ENCODE data around the gene TTC34. TPM values are rescaled to one million over a fixed set of nuclear protein-coding genes. Genes with fewer than 3 reads are reported as not detected.

TTC34 gene
- total RNA-seq, 2 experiments from 2014 or later = 1.1 TPM

- no peak overlapping the region for H3K27ac Mint-ChIP-seq
- ATAC-seq = no peak
- H3K4me3 Mint-ChIP-seq = no peak overlapping the region
- H3K9me3 Mint-ChIP-seq (ENCODE audit: low read depth) = no peaks in the 10 kb centered on the region
- H3K36me3 Mint-ChIP-seq = no peaks in the 10 kb centered on the region
- H3K4me1 Mint-ChIP-seq = no peaks in the 10 kb centered on the region
- DNase-seq = no peak
- CTCF ChIA-PET = no interaction called here
- H3K27me3 Mint-ChIP-seq = no peaks in the 10 kb centered on the region
Observed at GRCh38 chr1:2833454-2834145, 32.1 kb upstream of the TTC34 start.

DNA sequence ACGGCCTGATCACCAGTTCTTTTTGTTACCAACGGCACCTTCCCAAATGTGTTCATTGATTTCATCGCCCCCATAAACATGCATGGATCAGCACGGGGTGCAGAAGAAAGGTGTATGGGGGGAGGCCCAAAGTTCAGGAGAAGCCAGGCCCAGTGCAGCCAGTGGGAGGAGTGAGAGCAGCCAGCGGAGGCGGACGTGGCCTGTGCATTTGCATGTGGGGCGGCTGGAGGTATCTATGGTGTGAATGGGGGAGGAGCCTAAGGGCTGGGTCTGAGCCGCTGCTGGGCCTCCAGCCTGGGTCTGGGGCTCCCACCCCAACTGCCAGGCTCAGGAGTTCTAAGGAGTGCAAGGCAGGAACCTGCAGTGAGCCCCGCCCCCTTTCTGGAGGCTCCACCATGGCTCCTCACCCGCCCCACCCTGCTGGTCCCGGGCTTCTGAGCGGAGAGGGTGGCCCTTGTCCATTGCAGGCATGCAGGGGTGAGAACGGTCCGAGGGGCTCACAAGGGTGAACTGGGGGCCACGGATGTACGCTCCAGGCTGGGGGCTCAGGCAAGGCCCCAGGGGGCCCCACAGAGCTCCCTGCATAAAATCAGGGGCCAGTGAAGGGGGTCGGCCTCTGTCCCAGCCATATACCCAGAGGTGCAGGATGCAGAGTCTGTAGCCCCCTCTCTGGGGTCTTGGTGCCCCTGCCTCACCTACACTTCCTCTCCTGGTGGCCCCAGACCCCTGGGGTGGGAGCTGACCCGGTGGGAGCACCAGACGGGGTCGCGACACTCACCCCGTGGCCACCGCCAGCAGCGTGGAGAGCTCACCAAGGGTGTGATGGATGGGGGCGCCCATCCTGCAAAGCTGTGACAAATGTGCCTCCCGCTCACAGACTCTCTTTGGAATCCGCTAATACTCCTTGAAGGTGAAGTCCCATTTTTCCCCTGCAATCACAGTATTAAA is 31.3 kb upstream of the TTC34 start:
- CTCF ChIA-PET = no interaction called here
- no peaks in the 10 kb centered on the region for H3K27me3 Mint-ChIP-seq
- no peaks in the 10 kb centered on the region for H3K9me3 Mint-ChIP-seq (ENCODE audit: low read depth)
- H3K4me3 Mint-ChIP-seq = no peak overlapping the region
- H3K27ac Mint-ChIP-seq = no peak overlapping the region
- DNase-seq = no peak
- no peak for ATAC-seq
- no peaks in the 10 kb centered on the region for H3K36me3 Mint-ChIP-seq
- no peaks in the 10 kb centered on the region for H3K4me1 Mint-ChIP-seq

- ATAC-seq = no peak
- CTCF ChIA-PET = interaction anchor here (1.8 kb wide), 1 partner anchor 10 kb away, joined by 5 read pairs; no protein-coding TSS in a partner anchor
- Mint-ChIP-seq H3K4me3 (no peak overlapping the region), H3K9me3 (ENCODE audit: low read depth) (no peaks in the 10 kb centered on the region), H3K27me3 (no peaks in the 10 kb centered on the region), H3K4me1 (no peaks in the 10 kb centered on the region), H3K36me3 (no peaks in the 10 kb centered on the region), H3K27ac (no peak overlapping the region)
- DNase-seq = no peak
Observed at GRCh38 chr1:2831596-2832212, 30.2 kb upstream of the TTC34 start.

DNA sequence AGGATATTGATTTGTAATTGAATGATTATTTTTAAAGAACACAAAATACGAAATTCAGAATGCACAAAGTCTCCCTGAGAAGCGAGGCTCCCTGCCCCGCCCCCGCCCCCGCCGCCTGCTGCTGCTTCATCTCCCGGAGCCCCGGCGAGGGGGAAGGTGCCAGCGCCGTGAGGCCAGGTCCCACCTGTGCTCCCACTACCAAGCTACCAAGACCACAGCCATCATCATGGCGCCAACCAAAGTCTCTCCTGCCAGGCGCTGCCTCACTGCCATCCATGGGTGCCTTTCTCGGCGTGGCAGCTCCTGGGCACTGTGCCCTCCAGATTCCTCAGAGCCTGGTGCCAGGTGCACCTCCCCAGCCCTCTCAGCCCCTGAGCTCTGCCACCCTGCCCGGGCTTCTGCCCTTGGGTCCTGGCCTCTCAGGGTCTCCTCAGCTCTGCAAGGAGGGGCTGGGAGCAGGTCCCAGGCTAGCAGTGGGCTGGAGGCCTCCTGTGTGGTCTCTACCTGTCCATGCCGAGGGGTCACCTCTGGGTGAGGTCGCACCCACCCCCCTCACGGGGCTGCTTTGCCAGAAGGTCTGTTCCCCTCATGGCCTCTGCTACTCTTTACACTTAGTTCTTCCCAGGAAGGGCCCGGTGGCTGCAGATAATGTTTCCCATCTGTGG is 29.4 kb upstream of the TTC34 start:
- H3K27ac Mint-ChIP-seq = no peak overlapping the region
- DNase-seq = no peak
- no peaks in the 10 kb centered on the region for H3K27me3 Mint-ChIP-seq
- no peaks in the 10 kb centered on the region for H3K4me1 Mint-ChIP-seq
- no peaks in the 10 kb centered on the region for H3K9me3 Mint-ChIP-seq (ENCODE audit: low read depth)
- no peak overlapping the region for H3K4me3 Mint-ChIP-seq
- CTCF ChIA-PET = interaction anchor here (1.8 kb wide), 1 partner anchor 9 kb away, joined by 5 read pairs; no protein-coding TSS in a partner anchor
- ATAC-seq = no peak
- no peaks in the 10 kb centered on the region for H3K36me3 Mint-ChIP-seq

- no peak for DNase-seq
- ATAC-seq = no peak
- Mint-ChIP-seq H3K27ac (no peak overlapping the region), H3K9me3 (ENCODE audit: low read depth) (no peaks in the 10 kb centered on the region), H3K4me1 (no peaks in the 10 kb centered on the region), H3K27me3 (no peaks in the 10 kb centered on the region), H3K4me3 (no peak overlapping the region), H3K36me3 (no peaks in the 10 kb centered on the region)
- CTCF ChIA-PET = interaction anchor here (1.8 kb wide), 1 partner anchor 8 kb away, joined by 5 read pairs; no protein-coding TSS in a partner anchor
Observed at GRCh38 chr1:2829846-2830615, 28.5 kb upstream of the TTC34 start.

DNA sequence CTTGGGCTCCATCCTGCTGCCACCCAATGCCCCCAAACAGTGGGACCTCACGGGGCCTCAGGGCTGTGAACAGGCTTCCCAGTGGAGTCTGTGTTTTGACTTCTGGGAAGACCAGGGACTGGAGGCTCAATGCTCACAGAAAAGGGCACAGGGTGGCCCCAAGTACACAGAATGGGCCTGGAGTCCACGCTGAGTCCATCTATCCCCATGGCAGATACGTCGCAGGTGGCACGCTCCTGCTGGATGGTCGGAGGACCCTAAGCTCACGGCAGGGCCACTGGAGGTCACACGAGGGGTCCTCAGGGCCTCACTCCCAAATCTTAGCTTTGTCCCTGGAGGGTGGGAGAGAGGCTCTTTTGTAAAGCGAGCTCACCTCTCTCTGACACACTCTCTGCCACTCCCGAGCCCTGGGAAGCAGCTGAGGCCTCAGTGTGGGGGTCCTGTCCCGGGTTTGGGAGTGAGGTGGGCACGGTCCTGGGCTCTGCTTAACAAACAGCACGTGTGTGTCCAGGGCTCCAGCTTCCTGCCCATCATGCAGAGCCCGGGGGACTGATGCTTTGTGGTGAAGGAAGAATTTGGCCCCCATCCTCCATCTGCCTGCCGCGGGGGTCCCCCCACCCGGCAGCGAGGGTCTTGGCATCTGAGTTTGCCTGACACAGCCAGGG is 27.2 kb upstream of the TTC34 start:
- H3K27me3 Mint-ChIP-seq = no peaks in the 10 kb centered on the region
- CTCF ChIA-PET = no interaction called here
- no peaks in the 10 kb centered on the region for H3K36me3 Mint-ChIP-seq
- H3K4me1 Mint-ChIP-seq = no peaks in the 10 kb centered on the region
- no peak overlapping the region for H3K27ac Mint-ChIP-seq
- no peak overlapping the region for H3K4me3 Mint-ChIP-seq
- ATAC-seq (no peak), DNase-seq (no peak)
- H3K9me3 Mint-ChIP-seq (ENCODE audit: low read depth) = no peaks in the 10 kb centered on the region

- no peak for DNase-seq
- no peak for ATAC-seq
- CTCF ChIA-PET = no interaction called here
- Mint-ChIP-seq H3K9me3 (ENCODE audit: low read depth) (no peaks in the 10 kb centered on the region), H3K4me3 (no peak overlapping the region), H3K36me3 (no peaks in the 10 kb centered on the region), H3K4me1 (no peaks in the 10 kb centered on the region), H3K27me3 (peaks cover 4% of the 10 kb centered on the region), H3K27ac (no peak overlapping the region)
Observed at GRCh38 chr1:2826736-2827292, 25.3 kb upstream of the TTC34 start.

DNA sequence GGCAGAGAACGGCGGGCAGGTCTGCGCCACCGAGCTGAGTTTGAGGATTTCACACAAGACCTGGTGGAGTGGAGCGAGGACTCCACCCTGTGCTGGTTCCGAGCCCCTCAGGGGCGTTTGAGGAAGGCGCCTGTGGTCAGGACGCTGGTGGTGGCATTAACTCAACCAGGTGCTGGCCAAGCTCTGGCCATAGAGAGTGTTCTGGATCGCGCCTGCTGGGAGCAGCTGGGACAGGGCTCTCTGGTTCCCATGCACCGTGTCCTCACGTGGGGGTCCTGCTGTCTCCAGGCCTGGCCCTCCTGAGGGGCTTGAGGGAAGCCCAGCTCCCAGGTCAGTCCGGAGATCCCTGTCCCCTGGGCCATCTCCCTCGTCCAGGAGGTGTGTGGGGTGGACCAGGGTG is 24.8 kb upstream of the TTC34 start:
- Mint-ChIP-seq H3K4me3 (no peak overlapping the region), H3K27ac (no peak overlapping the region), H3K9me3 (ENCODE audit: low read depth) (no peaks in the 10 kb centered on the region), H3K27me3 (peaks cover 4% of the 10 kb centered on the region), H3K4me1 (no peaks in the 10 kb centered on the region), H3K36me3 (no peaks in the 10 kb centered on the region)
- ATAC-seq (no peak), DNase-seq (no peak)
- CTCF ChIA-PET = no interaction called here

DNA sequence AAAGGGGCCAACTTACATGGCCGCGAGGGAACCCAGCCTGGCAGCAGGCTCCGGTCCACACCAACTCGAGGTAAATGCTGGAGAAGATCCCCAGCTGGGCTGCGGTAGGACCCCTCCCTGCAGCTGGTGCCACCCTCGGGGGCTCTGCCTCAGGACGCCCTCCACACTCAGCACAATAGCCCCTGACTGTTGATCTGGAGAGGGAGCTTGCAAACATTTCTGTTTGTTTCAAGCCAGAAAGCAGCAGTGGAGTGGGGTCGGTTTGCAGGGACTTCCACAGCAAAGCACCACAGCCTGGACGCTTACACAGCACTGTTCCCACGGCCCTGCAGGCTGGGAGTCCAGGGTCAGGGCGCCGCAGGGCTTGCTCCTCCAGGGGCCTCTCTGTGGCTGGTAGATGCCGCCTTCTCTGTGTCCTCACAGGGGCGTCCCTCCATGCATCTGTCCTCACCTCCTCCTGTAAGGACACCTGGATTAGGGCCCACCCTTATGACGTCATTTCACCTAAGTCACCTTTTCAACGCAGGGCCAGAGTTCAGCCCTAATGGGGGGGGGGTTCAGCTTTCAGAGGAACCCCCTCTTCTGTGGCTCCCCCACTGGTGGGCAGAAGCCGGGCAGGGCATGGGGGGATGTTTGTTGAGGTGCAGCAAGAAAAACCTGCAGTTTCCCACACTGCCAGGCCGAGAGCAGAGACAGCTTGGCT is 24.1 kb upstream of the TTC34 start:
- no peaks in the 10 kb centered on the region for H3K9me3 Mint-ChIP-seq (ENCODE audit: low read depth)
- ATAC-seq (no peak), DNase-seq (no peak)
- CTCF ChIA-PET = no interaction called here
- H3K27me3 Mint-ChIP-seq = peaks cover 4% of the 10 kb centered on the region
- H3K4me3 Mint-ChIP-seq = no peak overlapping the region
- no peak overlapping the region for H3K27ac Mint-ChIP-seq
- H3K4me1 Mint-ChIP-seq = no peaks in the 10 kb centered on the region
- no peaks in the 10 kb centered on the region for H3K36me3 Mint-ChIP-seq

DNA sequence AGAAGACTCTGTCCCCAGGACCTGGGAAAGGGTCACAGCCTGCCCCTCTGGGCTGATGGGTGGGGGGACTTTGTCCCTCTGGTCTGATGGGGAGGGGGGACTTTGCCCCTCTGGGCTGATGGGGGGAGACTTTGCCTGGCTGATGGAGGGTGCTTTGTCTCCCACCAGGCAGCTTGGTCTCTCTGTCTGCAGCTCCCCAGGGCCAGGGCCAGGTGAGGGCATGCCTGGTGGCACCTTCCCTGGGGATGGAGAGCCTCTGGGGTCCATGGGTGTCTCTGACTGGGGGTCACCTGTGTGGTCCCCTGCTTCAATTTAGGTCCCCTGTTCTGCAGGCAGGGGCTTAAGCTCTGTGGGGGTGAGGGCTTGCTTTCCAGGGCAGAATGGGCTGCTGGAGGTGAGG is 23.5 kb upstream of the TTC34 start:
- H3K27ac Mint-ChIP-seq = no peak overlapping the region
- no peak overlapping the region for H3K4me3 Mint-ChIP-seq
- ATAC-seq (no peak), DNase-seq (no peak)
- no peaks in the 10 kb centered on the region for H3K4me1 Mint-ChIP-seq
- H3K9me3 Mint-ChIP-seq (ENCODE audit: low read depth) = no peaks in the 10 kb centered on the region
- H3K36me3 Mint-ChIP-seq = no peaks in the 10 kb centered on the region
- CTCF ChIA-PET = no interaction called here
- peaks cover 4% of the 10 kb centered on the region for H3K27me3 Mint-ChIP-seq

DNA sequence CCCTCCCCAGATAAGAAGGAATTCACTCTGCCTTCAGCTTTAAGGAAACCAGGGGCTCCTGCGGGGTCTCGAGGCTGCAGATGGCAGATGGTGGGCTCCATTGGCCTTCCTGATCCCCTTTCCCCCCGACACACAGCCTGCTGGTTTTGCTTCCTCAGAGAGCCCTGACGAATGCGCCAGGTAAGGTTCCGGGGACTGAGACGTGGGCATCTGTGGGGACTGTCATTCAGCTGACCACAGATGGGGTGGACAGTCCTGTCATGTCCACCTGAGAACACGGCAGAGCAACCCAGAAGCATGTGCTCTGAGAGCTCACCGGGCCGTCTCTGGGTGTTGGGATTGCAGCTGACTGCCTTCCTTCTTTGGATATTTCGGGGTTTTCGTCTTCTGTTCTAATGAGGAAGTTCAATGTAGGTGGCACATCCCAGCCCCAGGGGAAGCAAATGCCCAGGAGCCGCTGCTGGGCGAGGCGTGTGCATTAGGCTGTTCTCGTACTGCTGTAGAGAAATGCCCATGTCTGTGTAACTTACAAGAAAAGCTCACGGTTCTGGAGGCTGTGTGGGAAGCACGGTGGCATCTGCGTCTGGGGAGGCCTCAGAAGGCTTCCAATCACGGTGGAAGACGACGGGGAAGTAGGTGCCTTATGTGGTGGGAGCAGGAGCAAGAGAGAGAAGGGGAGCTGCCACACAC is 22.6 kb upstream of the TTC34 start:
- ATAC-seq (no peak), DNase-seq (no peak)
- Mint-ChIP-seq H3K9me3 (ENCODE audit: low read depth) (no peaks in the 10 kb centered on the region), H3K27me3 (peaks cover 4% of the 10 kb centered on the region), H3K4me1 (no peaks in the 10 kb centered on the region), H3K36me3 (no peaks in the 10 kb centered on the region), H3K27ac (no peak overlapping the region), H3K4me3 (no peak overlapping the region)
- CTCF ChIA-PET = no interaction called here

Measured in activated CD8-positive, alpha-beta memory T cell treated with anti-CD3 and anti-CD28 coated beads, Interleukin-2, amount 10 ng/mL, durations not matched to agents 7 days and 5 days (primary cell).